Measurements from ENCODE around the gene FILIP1L.

The FILIP1L gene

DNA sequence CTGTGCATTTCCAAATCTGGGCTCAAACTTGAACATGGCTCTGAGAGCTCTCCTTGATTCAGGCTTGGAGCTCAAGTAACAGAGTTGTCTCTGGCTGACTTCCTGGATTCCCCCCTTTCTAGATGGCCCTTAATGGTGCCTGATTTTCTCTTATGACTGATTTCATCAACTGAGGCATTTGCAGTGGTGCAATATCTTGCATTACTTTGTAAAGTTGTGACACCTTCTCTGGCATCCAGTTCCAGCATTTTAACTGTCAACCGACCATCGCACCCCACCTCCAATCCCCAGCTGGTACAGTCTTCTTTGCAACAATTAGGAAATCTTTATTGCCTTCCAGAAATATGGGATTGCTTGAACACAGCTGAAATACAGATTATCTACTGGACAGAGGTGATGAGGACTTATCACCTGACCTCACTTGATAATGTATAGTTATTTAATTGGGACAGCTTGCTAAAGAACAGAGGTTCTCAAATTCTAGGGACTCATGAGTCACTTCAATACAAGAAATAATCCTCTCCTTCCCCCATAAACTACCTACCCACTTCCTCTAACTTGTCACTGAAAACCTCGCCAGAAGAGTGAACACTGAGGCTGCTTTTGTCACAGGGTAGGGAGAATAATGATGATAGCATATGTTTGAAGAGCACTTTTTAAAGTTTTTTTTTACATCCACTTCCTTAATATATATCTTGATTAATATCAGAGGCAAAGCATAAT is 41.8 kb downstream of the FILIP1L start:
- Histone ChIP-seq H3K27me3 (replicated peaks) (no peaks in the 10 kb centered on the region), H3K27ac (no peak overlapping the region), H3K4me3 (ENCODE audit: low read depth, low read length) (no peak overlapping the region), H3K36me3 (replicated peaks) (no peaks in the 10 kb centered on the region)
- no peak for TF ChIP-seq CTCF (IDR thresholded peaks at IDR 0.05; ENCODE audit: low read depth, low read length, missing control alignments)
- in situ Hi-C loops (cut with HindIII; ENCODE audit: low pct_ligation_motif_present, low sequenced_read_pairs): loop anchor here (25.0 kb wide), 1 partner anchor 235 kb away; no protein-coding TSS in a partner anchor
- no peak for DNase-seq

GRCh38 chr3:100069472-100069871 is 44.8 kb downstream of the FILIP1L start:
- no peak overlapping the region for H3K4me3 ChIP-seq (ENCODE audit: low read depth, low read length)
- no peak overlapping the region for H3K27ac ChIP-seq
- in situ Hi-C loops (cut with HindIII; ENCODE audit: low pct_ligation_motif_present, low sequenced_read_pairs): loop anchor here (25.0 kb wide), 1 partner anchor 232 kb away; no protein-coding TSS in a partner anchor
- no peaks in the 10 kb centered on the region for H3K27me3 ChIP-seq (replicated peaks)
- H3K36me3 ChIP-seq (replicated peaks): no peaks in the 10 kb centered on the region
- no peak for TF ChIP-seq CTCF (IDR thresholded peaks at IDR 0.05; ENCODE audit: low read depth, low read length, missing control alignments)
- no peak for DNase-seq

DNA sequence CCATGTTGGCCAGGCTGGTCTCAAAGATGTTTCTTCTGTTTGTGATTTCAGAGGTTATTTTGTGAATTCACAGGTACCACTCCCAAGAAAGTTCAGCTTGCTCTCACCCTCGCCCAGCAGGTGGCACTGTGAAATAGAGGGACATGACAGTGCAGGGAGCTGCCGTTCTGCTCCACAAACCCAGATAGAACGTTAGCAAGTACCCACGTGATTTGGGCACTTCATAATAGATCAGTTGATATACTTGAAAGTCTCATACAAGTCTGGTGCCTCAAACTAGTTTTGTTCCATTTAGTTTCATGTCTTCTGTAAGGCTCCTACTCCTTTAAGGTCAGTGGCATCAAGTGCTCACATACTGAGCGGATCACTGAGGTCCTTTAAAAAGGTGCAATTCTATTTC is 45.5 kb downstream of the FILIP1L start:
- in situ Hi-C loops (cut with HindIII; ENCODE audit: low pct_ligation_motif_present, low sequenced_read_pairs): loop anchor here (25.0 kb wide), 1 partner anchor 232 kb away; no protein-coding TSS in a partner anchor
- Histone ChIP-seq H3K4me3 (ENCODE audit: low read depth, low read length) (no peak overlapping the region), H3K27me3 (replicated peaks) (no peaks in the 10 kb centered on the region), H3K36me3 (replicated peaks) (no peaks in the 10 kb centered on the region), H3K27ac (no peak overlapping the region)
- peak; percentile 61 for DNase-seq
- peak; percentile 87 for TF ChIP-seq CTCF (IDR thresholded peaks at IDR 0.05; ENCODE audit: low read depth, low read length, missing control alignments)

- H3K27me3 ChIP-seq (replicated peaks): no peaks in the 10 kb centered on the region
- no peak overlapping the region for H3K4me3 ChIP-seq (ENCODE audit: low read depth, low read length)
- H3K27ac ChIP-seq: no peak overlapping the region
- H3K36me3 ChIP-seq (replicated peaks): no peaks in the 10 kb centered on the region
- no peak for DNase-seq
- in situ Hi-C loops (cut with HindIII; ENCODE audit: low pct_ligation_motif_present, low sequenced_read_pairs): loop anchor here (25.0 kb wide), 1 partner anchor 230 kb away; no protein-coding TSS in a partner anchor
- TF ChIP-seq CTCF (IDR thresholded peaks at IDR 0.05; ENCODE audit: low read depth, low read length, missing control alignments): no peak
Observed at GRCh38 chr3:100067589-100067988, 46.7 kb downstream of the FILIP1L start.

DNA sequence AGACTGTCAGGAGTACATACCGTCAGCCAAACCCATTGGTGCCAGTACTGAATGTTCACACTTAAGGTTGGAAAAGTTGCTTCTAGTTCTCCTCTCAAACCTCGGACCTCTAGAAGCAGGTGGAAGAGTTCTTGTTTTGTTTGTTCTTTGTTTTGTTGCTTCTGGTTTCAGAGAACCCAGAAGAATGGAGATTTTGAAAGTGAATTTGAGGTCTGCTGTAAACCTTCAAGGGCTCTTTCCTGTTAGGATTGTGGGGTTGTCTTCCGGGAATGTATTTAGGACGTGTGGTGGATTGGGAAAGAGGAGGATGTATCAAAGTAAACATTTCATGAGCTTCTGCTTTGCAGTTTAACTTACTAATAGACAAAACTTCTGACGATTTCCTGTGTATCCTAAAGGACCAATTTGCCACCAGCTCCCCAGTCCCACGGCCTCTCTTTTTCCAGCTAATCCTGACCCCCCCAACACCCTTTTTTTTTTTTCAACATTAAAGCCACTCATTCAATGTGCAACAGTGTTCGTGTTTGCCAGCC is 50.3 kb downstream of the FILIP1L start:
- H3K27me3 ChIP-seq (replicated peaks): no peaks in the 10 kb centered on the region
- in situ Hi-C loops (cut with HindIII; ENCODE audit: low pct_ligation_motif_present, low sequenced_read_pairs): loop anchor here (25.0 kb wide), 1 partner anchor 227 kb away; no protein-coding TSS in a partner anchor
- DNase-seq: no peak
- no peaks in the 10 kb centered on the region for H3K36me3 ChIP-seq (replicated peaks)
- no peak overlapping the region for H3K27ac ChIP-seq
- no peak for TF ChIP-seq CTCF (IDR thresholded peaks at IDR 0.05; ENCODE audit: low read depth, low read length, missing control alignments)
- no peak overlapping the region for H3K4me3 ChIP-seq (ENCODE audit: low read depth, low read length)
